GM12878 (cell line): ENCODE data around the gene ARID5B.

Experiments
- DPF2 ChIP-seq: fragments of 450-650 bp; IDR thresholded peaks from 2 replicates; pipeline ENCODE4 v1.6.1; 2017; ENCODE audit warnings: mild to moderate bottlenecking
- EZH2 ChIP-seq: IDR thresholded peaks from 2 replicates; pipeline ENCODE4 v1.6.1; 2012; ENCODE audit warnings: low read depth, mild to moderate bottlenecking, control low read depth, inconsistent platforms, low read length, borderline replicate concordance; ENCODE audit not compliant: control insufficient read depth
- RAD21 ChIP-seq: IDR thresholded peaks from 2 replicates; pipeline ENCODE4 v1.6.1; 2011; ENCODE audit warnings: mild to moderate bottlenecking, low read depth, low read length, moderate library complexity; ENCODE audit not compliant: insufficient read depth
- SIN3A ChIP-seq: IDR thresholded peaks from 2 replicates; pipeline ENCODE4 v1.6.1; 2012; ENCODE audit warnings: low read depth, low read length, improper control_type of control experiment
- SP1 ChIP-seq: IDR thresholded peaks from one replicate; pipeline ENCODE4 v1.6.1; 2011; ENCODE audit warnings: low read depth, low read length
- TCF7 ChIP-seq: IDR thresholded peaks from 2 replicates; pipeline ENCODE4 v1.6.1; 2014; ENCODE audit warnings: antibody characterized with exemption, borderline replicate concordance
- USF2 ChIP-seq: IDR thresholded peaks from 2 replicates; pipeline ENCODE4 v1.6.1; 2011; ENCODE audit warnings: low read depth, low read length, improper control_type of control experiment, borderline replicate concordance
- TF ChIP-seq, protein P1 (sequence below), 3 experiments: IDR thresholded peaks in 2 of 3; conservative IDR thresholded peaks in 1 of 3; 2 replicates each; pipeline ENCODE4 v1.5.1; 2011; ENCODE audit warnings: low read depth in 3 of 3, low read length in 3 of 3, mild to moderate bottlenecking in 3 of 3, control low read depth in 2 of 3, moderate library complexity in 2 of 3, inconsistent platforms in 1 of 3, mixed read lengths in 1 of 3; ENCODE audit not compliant: control insufficient read depth in 2 of 3, insufficient read depth in 1 of 3; ENCODE audit errors: extremely low read depth in 1 of 3

- TF ChIP-seq, protein P1, sequence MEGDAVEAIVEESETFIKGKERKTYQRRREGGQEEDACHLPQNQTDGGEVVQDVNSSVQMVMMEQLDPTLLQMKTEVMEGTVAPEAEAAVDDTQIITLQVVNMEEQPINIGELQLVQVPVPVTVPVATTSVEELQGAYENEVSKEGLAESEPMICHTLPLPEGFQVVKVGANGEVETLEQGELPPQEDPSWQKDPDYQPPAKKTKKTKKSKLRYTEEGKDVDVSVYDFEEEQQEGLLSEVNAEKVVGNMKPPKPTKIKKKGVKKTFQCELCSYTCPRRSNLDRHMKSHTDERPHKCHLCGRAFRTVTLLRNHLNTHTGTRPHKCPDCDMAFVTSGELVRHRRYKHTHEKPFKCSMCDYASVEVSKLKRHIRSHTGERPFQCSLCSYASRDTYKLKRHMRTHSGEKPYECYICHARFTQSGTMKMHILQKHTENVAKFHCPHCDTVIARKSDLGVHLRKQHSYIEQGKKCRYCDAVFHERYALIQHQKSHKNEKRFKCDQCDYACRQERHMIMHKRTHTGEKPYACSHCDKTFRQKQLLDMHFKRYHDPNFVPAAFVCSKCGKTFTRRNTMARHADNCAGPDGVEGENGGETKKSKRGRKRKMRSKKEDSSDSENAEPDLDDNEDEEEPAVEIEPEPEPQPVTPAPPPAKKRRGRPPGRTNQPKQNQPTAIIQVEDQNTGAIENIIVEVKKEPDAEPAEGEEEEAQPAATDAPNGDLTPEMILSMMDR (IDR thresholded peaks at IDR 0.05 in 2 of 3, conservative IDR thresholded peaks at IDR 0.05 in 1 of 3; ENCODE audit: control insufficient read depth in 2 of 3, extremely low read depth in 1 of 3, insufficient read depth in 1 of 3, low read depth in 3 of 3, low read length in 3 of 3): no peak
- no peak for TF ChIP-seq TCF7
- no peak for TF ChIP-seq RAD21
- TF ChIP-seq USF2: no peak
- TF ChIP-seq DPF2: no peak
- TF ChIP-seq SIN3A: no peak
- no peak for TF ChIP-seq EZH2
- TF ChIP-seq SP1: no peak
Measured at GRCh38 chr10:61939902-61940301, 38.4 kb downstream of the ARID5B start.
